Activated T-helper 1 cell treated with anti-CD3 and anti-CD28 coated beads, Interleukin-2, amount 50 U/mL, for 16 hours (primary cell): ENCODE results near the gene CCDC71.
A peak's percentile ranks its signal among the peaks of the same experiment; 100 is the strongest.

Experiments
- DNase-seq, 2 donors: peaks; one replicate each; pipeline ENCODE4 v3.0.0-alpha.2; 2020; ENCODE audit warnings: low read depth in 1 of 2, low spot score in 1 of 2

CCDC71 gene

GRCh38 chr3:49170744-49171118 lies 4.6 kb upstream of the CCDC71 start:
- DNase-seq, result no peak

- no peak for DNase-seq
Observed at GRCh38 chr3:49166752-49167556, 823 bp upstream of the CCDC71 start.

- no peak for DNase-seq
Observed at GRCh38 chr3:49164983-49165720, 979 bp downstream of the CCDC71 start.

GRCh38 chr3:49163609-49164008 lies 2.5 kb downstream of the CCDC71 start:
- DNase-seq, result no peak

DNA sequence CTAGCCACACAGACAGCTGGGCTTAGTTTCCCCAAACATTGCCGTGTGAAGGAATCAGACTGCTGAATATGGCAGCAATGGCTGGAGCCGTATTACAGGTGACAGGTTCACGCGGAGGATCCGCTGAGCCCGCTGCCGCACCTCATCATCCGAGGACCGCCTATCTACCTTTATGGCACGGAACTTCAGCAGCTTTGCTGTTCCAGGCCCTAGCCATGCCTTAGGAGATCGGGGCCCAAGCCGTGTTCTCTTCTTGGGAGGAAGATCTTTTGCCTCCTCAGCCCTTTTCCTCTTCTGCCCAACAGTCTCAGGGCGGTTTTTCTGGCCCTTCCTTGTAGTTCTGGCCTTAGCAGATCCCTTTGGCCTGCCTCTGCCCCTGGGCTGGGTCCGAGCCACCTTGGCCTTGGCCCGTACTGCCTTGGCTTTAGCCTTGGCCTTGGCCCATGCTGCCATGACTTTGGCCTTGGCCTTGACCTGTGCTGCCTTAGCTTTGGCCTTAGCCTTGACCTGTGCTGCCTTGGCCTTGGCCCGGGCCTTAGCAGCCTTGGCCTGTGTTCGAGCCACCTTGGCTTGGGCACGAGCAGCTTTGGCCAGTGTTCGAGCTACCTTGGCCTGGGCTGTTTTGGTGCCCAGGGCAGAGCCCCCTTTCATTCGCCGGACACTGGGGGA lies 3.2 kb downstream of the CCDC71 start:
- DNase-seq, result no peak

DNA sequence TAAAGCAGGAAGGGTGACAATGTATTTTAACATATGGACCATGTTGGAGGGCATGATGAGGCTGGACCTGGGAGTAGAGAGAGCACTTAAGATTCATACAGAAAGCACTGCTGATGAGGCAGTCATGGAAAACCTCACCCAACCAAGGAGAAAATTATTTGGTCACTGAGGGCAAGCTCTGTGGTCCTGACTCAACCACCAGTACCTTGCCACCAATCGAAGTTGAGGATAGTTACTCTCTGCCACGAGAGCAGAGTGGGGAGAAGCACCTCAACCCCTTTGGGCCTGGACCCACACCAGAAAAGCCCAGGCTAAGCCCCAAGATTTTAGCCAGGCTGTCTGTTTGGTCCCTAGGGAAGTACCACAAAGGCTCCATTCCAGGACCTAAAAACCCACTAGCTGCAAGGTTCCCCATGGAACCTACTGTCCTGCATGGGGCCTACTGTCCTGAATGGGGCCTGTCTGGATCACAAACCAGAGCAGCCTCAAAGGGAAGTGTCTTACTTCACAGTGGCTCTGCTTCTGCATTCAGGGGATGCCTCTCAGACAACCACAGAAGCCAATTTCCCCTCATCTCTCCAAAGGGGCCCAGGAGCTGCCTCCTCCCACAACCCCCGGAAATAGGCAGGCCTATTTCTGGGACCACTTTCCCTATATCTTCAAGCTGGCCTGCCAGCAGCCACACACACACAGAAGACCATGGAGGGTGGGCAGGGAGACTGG lies 4.2 kb downstream of the CCDC71 start:
- DNase-seq, result no peak

DNA sequence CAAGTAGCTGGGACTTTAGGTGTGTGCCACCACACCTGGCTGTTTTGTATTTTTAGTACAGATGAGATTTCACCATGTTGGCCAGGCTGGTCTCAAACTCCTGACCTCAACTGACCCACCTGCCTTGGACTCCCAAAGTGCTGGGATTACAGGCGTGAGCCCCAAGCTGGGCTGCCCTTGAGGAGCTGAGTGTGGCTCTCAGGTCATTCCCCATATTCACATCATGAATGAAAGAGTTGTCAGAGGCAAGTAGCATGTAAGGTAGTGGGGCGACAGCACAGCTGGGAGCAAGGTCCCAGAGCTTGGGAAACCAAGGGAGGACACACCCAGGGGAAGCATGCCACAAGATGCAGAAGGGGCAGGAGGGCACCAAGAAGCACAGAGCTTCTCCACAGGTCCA lies 4.9 kb downstream of the CCDC71 start:
- DNase-seq, result no peak

DNA sequence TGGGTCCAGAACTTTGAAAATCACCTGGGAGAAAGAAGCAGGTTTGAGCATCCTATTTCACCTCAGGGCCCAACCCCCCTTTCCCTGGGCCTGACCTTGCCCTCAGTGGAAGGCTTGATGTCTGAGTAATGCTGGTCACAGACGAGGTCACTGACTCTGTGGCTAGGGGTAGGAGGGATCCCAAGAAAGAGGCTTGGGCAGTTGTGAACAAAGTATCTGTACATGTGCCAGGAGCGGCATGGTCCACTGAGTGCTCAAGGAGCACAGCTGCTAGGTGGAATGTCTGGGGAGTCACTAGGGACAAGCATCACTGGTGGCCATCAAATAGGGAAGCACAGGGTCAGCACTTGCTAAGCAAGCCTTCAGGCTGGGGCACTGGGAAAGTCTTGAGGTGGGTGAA lies 7.3 kb downstream of the CCDC71 start:
- no peak for DNase-seq

DNA sequence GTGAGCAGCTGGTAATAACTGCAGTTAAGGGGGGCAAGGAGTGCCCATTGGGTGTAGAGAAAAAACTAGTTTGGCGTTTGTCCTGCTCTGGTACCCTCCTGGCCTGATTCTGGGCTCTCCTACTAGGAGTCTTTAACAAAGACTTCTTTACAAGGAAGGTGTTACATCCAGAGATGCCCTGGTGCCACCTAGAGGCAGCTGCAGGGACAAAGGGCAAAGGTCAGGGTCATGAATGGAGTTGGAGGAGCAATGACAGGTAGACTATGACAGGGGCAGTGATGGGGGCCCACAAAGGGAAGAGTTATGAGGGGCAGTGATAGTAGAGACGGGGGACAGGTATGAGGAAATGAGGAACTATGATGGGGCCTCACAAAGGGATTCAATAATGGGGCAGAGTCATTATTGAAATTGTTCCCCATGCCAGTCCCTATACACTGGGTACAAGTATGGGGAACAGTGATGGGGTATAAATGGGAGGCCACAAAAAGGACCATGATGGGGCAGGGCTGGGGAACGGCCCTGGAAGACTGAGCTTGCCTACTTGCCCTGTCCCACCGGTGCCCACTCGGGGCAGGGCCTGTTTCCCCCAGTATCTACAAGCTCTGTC lies 7.9 kb downstream of the CCDC71 start:
- DNase-seq, result peak in 1 of 2 donors; percentile 18

GRCh38 chr3:49157289-49157688 lies 8.8 kb downstream of the CCDC71 start:
- no peak for DNase-seq

- no peak for DNase-seq
Observed at GRCh38 chr3:49153349-49153912, 12.7 kb downstream of the CCDC71 start.

DNA sequence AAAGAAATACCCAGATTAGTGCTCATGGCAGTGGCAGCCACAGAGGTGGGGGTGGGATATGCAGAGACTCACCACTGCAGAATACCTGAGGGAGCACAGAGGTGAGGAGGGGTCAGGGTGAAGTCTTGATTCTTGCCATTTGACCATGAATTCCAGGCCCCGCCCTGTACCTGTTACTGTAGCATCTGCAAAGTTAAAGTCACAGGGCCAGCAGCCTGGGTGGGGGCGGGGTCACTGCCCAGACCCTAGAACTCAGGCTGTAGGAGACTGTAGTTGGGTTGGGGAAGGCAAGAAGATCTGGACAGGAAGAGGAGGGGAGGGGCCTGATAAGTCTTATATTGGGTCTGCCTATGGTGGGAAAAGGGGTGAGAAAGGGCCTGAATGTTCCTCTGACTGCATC lies 14.5 kb downstream of the CCDC71 start:
- no peak for DNase-seq

- no peak for DNase-seq
Observed at GRCh38 chr3:49148159-49148558, 18.0 kb downstream of the CCDC71 start.

- no peak for DNase-seq
Observed at GRCh38 chr3:49140080-49140479, 26.1 kb downstream of the CCDC71 start.

DNA sequence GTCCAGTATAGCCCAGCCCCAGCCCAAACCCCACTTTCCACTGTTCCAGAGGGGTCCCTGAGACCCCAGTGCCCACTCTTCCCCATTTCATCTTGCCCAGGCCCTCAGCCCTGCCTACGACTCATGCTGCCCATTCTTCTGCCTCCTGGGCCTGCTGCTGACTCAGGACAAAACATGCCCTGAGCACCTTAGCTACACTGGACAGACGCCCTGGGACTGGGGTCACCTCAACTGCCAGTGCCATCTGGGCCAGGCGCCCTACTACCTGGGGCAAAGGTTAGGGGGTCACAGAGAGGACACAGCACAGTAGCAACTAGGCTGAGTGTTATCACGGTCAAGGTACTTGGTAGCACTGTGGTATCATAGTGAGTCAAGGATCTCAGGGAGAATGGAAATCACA lies 30.6 kb downstream of the CCDC71 start:
- no peak for DNase-seq

DNA sequence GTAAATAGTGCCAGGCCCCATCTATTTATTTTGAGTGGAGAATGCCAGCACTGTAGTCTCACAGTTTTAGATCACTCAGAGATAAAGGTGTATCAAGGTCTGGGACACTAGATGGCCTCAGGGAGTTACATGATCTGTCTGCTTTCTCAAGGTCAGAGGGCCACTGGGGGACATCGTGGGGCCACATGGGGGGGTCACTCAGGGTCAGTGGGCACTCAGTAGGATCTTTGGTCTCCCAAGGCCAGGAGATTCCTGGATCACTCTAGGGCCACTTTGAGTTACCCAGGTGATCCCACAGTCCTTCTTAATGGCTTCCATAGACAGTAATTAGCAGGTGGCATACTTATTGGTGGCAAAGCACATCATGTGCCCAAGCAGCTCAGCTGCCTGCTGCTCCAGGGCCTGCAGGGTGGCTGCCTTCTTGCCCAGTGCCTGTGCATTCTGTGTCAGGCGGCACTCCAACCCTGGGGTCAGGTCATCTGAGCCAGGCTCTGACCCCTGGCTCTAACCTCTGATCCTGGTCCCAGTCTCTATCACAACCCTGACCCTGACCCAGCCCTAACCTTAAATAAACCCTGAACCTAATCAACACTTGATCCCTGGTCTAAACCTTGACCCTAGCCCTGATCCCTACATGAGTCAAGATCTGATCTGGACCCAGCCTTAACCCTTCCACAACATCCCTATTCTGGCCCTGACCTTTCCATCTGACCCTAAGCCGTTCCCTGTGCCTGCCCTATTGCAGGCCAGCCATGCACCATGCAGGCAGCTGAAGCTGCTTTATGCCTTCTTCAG lies 31.5 kb downstream of the CCDC71 start:
- DNase-seq, result no peak

DNA sequence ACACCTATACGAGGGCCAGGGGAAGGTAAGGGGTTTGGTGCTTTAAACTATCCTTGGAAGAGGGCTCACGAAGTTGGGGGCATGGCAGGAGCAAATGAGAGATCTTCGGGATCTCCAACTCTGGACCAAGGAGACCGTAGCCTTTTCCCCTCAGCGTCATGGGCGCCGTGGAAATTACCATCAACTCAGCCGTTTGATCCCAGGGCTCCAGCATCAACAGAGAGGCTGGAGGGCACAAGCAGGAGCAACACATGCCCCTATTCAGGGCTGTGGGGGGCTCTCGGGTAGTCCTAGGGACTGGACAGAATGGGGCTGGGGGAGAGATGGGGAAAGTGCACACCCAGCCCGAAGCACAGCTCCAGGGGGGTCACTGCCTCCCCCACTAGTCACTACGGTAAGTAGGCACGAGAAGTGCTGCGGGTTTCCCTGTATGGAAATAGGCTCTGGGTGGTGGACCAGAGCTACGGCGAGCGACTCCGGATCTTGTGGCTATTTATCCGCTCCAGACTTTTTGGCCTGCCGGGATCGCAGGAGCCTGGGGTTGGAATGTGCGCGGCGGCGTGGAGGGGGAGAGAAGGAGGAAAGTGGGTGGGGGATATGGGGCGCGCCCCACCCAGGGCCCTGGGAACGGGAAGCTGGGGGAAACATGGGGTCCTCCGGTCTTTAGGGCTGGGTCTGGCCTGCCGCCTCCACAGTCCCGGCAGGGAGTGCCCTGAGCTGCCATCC lies 32.7 kb downstream of the CCDC71 start:
- no peak for DNase-seq

- no peak for DNase-seq
Observed at GRCh38 chr3:49132437-49133225, 33.5 kb downstream of the CCDC71 start, which contains the start of gene LAMB2. TSS of gene LAMB2 (minus strand) at chr3:49133050. CDS start at chr3:49132867, 183 bp downstream.
